ENCODE results near the gene ALPG. TPM values are rescaled to one million over a fixed set of nuclear protein-coding genes. Genes with fewer than 3 reads are reported as not detected.

Gene ALPG
- total RNA-seq, 1 experiment from 2014 or later: 1.2 TPM

- no peak for TF ChIP-seq AR (CRISPR knock-in tag; IDR thresholded peaks at IDR 0.05)
Measured at GRCh38 chr2:232415736-232416520, 9.3 kb downstream of the ALPG start (continued).

- Mint-ChIP-seq H3K27ac (no peak overlapping the region), H3K36me3 (peaks cover 6% of the 10 kb centered on the region; the same call in 1 of the 2 replicates), H3K4me1 (peaks cover 8% of the 10 kb centered on the region), H3K9me3 (no peaks in the 10 kb centered on the region), H3K27me3 (ENCODE audit: low read depth) (peaks cover 54% of the 10 kb centered on the region), H3K4me3 (no peak overlapping the region)
- ChIA-PET CTCF (interaction anchor here (0.9 to 2.4 kb wide), 6 partner anchors 23 to 107 kb away, joined by 3 to 11 read pairs (median 5); no protein-coding TSS in a partner anchor), POLR2A (no interaction called here)
- DNase-seq (ENCODE audit: low spot score) (no peak), ATAC-seq (no peak)
- TF ChIP-seq GRHL2 (CRISPR knock-in tag; IDR thresholded peaks at IDR 0.05; ENCODE audit: insufficient replicate concordance, severe bottlenecking): no peak
- no peak for TF ChIP-seq HMGXB4 (CRISPR knock-in tag; IDR thresholded peaks at IDR 0.05)
- no peak for TF ChIP-seq ZNF396 (CRISPR knock-in tag; IDR thresholded peaks at IDR 0.05; ENCODE audit: borderline replicate concordance)
- no peak for TF ChIP-seq CTCF (IDR thresholded peaks at IDR 0.05)
- no peak for TF ChIP-seq ZNF263 (CRISPR knock-in tag; IDR thresholded peaks at IDR 0.05; ENCODE audit: low read depth)
- TF ChIP-seq KAT7 (CRISPR knock-in tag; IDR thresholded peaks at IDR 0.05; ENCODE audit: borderline replicate concordance): no peak
- no peak for TF ChIP-seq ZNF281 (CRISPR knock-in tag; IDR thresholded peaks at IDR 0.05)
- no peak for TF ChIP-seq ESRRA (CRISPR knock-in tag; IDR thresholded peaks at IDR 0.05; ENCODE audit: borderline replicate concordance)
- TF ChIP-seq JUN (CRISPR knock-in tag; IDR thresholded peaks at IDR 0.05): no peak
- TF ChIP-seq EMX1 (CRISPR knock-in tag; IDR thresholded peaks at IDR 0.05): no peak
- TF ChIP-seq NR3C1 (CRISPR knock-in tag; conservative IDR thresholded peaks at IDR 0.05; ENCODE audit: low read depth): no peak
- no peak for TF ChIP-seq ARID4B (CRISPR knock-in tag; IDR thresholded peaks at IDR 0.05; ENCODE audit: borderline replicate concordance)
- no peak for TF ChIP-seq TP53 (CRISPR knock-in tag; IDR thresholded peaks at IDR 0.05)
- no peak for TF ChIP-seq ATF2 (CRISPR knock-in tag; IDR thresholded peaks at IDR 0.05; ENCODE audit: borderline replicate concordance, low read depth)
- TF ChIP-seq ETV6 (CRISPR knock-in tag; IDR thresholded peaks at IDR 0.05): no peak
- no peak for TF ChIP-seq ZNF416 (CRISPR knock-in tag; IDR thresholded peaks at IDR 0.05)
Measured at GRCh38 chr2:232416521-232417470, 10.2 kb downstream of the ALPG start.

Data from WTC11 (cell line).